Measurements from ENCODE around the gene SPIRE2. TPM values are rescaled to one million over a fixed set of nuclear protein-coding genes. Genes with fewer than 3 reads are reported as not detected.
A peak's percentile ranks its signal among the peaks of the same experiment; 100 is the strongest.
"Not testable (repeated sequence)": the region's sequence is repeated elsewhere in the genome, so short reads cannot be mapped to it uniquely, and the experiment has no call there.

Gene SPIRE2
- total RNA-seq, 1 donor from 2014 or later, result 1.0 TPM

DNA sequence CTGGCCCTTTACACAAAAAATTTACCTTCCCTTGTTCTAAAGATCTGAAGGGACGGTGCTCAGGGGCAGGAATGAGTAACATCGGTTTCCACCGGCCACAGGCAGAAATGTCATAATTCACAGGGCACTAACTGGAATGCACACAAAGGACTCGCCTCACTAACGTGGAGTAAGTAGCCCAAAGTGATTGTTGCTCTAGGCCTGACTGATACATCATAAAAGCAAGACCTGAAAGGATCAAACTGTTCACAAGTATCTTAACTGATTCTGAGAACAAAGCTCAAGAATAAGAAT lies 36.2 kb downstream of the SPIRE2 start:
- DNase-seq (ENCODE audit: low read depth in 2 of 2), result peak in 1 of 2 donors; percentile 28

GRCh38 chr16:89867918-89868317 lies 39.6 kb downstream of the SPIRE2 start:
- no peak for DNase-seq (ENCODE audit: low read depth in 2 of 2)

- no peak for DNase-seq (ENCODE audit: low read depth in 2 of 2)
Measured at GRCh38 chr16:89869911-89870310, 41.6 kb downstream of the SPIRE2 start.

DNA sequence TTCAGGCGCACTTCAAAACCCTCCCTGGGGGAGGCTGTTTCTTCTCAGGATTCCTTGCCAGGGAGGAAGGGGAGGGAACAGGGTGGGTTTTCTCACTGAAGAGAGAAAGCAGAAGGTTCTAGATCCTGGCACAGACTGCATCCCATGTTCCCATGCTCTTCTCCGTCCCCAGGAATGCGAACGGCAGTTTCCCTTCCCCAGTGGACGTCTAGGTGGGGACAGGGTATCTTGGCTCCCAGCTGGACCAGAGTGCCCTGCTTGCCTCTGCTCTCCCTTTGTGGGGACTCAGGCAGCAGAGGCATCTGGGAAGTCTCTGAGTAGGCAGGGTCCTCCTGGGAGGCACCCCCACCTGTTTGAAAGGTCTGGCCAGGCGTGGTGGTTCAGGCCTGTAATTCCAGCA lies 42.2 kb downstream of the SPIRE2 start:
- DNase-seq (ENCODE audit: low read depth in 2 of 2), result no peak

DNA sequence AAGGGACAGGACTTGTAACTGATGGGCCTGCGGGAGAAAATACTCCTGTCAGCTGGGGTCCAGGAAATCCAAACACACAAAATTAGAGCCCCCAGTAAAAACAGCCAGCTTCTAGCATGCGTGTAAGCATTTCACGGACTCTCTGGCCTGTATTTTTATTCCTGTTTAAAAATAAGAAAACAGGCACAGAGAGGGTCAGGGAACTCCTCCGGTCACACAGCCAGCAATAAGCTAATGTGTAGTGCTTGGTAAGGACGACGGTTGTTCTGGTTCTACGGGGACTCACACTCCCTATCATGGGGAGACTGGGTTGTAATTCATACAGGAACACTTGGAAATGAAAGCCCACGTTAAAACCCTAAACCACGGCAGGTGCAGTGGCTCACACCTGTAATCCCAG lies 43.6 kb downstream of the SPIRE2 start:
- DNase-seq (ENCODE audit: low read depth in 2 of 2), result no peak

DNA sequence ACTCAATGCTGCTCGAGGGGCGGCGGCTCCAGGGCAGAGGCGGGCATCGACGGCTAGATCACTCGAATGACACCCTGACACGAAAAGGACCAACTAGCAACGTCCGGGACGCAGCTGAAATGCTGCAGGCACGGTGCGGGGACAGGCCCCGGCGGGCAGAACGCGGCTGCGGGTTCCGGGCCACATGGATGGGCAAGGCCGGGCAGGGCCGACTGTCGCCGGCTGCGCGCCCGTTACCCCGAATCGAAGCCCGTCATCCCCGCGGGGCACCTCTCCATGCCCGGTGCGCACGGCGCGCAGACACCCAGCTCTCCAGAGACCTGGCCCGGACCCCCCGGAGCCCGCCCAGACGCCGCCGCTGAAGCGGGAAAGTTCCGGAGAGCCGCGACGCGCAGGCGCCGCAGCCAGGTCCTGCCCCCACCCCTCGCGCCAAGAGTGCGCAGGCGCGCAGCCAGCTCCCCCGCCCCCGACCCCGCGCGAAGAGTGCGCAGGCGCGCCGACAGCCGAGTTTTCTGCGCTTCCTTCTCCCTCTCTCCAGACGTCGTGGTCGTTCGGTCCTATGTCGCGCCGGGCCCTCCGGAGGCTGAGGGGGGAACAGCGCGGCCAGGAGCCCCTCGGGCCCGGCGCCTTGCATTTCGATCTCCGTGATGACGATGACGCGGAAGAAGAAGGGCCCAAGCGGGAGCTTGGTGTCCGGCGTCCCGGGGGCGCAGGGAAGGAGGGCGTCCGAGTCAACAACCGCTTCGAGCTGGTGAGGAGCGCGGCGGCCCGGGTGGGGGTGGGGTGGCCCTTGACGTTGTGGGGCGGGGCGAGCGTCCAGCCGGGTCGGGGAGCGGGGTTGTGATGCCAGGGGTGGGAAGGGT lies 45.1 kb downstream of the SPIRE2 start, which contains the start of gene TCF25:
Gene TCF25 (plus strand): TSS at position 484 of the 863 bp plus-strand sequence. CDS start 76 bp downstream, at position 560.
- DNase-seq (ENCODE audit: low read depth in 2 of 2), result peak; percentile 60 to 90

DNA sequence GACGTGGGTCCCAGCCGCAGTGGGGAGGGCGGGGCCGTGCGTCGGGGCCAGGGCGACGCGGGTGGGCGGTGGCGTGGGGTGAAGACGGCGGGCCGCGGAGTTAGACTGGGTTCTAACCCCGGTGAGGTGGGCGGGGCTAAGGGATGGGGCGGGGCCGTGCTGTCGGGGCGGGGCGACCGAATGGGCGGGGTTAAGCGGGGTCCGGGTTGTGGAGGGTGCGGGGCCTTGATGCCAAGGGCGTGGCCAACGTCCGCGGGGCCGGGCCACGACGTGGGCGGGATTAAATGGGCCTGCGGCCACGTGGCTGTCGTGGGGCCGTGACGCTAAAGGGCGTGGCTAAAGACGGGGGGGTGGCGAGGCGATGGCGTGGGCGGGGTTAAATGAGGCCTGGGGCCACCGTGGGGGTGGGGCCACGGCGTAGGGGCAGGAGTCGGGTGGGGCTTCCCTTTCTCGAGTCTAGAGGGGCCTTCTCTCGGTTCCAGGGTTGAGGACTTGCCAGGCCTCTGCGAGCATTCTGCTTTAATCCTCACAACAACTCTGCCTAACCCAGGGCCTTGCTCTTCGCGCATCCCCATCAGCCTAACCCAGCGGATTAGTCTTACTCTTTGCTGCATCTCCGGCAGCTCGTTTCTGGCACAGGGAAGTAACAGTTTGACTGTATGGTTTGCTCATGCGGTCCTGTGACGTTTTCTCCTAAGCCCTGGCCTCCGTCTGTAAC lies 45.9 kb downstream of the SPIRE2 start:
- DNase-seq (ENCODE audit: low read depth in 2 of 2), result peak; percentile 88 to 96

- not testable (repeated sequence) for DNase-seq (ENCODE audit: low read depth in 2 of 2)
Measured at GRCh38 chr16:89879123-89879522, 50.8 kb downstream of the SPIRE2 start.

DNA sequence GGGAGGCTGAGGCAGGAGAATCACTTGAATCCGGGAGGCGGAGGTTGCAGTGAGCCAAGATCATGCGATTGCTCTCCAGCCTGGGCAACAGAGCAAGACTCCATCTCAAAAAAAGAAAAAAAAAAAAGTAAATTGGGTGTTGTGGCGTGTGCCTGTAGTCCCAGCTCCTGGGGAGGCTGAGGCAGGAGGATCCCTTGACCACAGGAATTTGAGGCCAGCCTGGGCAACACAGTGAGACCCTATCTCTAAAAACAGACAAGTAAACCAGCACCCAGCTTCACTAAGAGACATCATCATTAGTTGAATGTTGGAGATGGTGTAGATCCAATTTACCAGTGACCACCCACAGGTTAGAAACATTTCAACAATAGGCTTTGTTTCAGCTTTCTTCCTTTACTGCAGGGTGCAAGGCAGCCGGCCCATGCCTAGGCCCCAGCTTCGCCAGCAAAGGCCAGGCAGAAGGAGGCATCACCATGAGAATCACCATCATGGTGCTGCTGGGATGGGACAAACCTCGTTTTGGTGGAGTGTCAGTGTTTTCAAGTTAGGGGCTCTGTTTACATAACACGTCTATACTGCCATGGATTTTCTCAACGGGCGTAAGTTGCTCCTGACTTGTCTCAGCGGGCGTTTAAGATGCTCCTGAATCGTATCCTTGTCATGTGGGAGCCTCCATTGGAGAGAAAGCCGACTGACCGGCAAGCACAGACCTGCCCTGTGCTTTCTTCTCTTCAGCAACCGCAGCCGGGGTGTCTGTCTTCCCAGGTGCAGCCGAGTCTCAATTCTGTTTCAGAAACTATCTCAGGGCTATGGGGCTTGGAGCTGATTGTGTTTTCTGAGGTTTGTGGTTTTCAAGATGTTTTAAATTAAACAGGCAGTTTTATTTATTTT lies 52.4 kb downstream of the SPIRE2 start:
- no peak for DNase-seq (ENCODE audit: low read depth in 2 of 2)

DNA sequence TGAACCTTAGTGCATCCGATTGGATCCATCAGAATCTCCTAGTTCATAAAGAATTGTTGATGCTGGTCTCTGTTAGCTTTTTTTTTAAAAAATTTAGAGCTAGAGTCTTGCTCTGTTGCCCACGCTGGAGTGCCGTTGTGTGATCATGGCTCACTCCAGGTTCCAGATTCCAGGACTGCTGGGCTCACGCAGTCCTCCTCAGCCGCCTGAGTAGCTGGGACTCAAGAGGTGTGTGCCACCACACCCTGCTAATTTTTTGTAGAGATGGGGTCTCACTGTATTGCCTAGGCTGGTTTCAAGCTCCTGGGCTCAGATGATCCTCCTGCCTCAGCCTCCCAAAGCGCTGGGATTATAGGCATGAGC lies 53.1 kb downstream of the SPIRE2 start:
- no peak for DNase-seq (ENCODE audit: low read depth in 2 of 2)

- no peak for DNase-seq (ENCODE audit: low read depth in 2 of 2)
Measured at GRCh38 chr16:89883346-89884040, 55.2 kb downstream of the SPIRE2 start.

DNA sequence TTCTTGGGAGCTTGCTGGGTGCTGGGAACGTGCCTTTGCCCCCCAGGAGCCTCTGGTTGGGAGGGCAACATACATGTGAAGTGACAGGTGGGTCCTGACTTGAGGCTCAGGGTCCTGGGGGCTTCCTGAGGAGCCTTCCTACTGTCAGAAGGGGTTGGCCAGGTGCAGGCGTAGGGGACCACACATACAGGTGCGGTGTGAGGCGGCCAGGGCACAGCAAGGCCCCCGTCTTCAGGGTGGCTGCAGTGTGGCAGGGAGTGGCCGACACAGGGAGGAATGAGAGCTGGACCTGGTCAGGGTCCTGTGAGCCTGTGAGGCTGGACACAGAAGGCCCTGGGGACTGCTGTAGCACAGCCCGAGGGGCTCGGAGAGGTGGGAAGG lies 55.8 kb downstream of the SPIRE2 start:
- no peak for DNase-seq (ENCODE audit: low read depth in 2 of 2)

GRCh38 chr16:89887243-89887642 lies 59.0 kb downstream of the SPIRE2 start:
- no peak for DNase-seq (ENCODE audit: low read depth in 2 of 2)

GRCh38 chr16:89890200-89890599 lies 61.9 kb downstream of the SPIRE2 start:
- DNase-seq (ENCODE audit: low read depth in 2 of 2), result no peak

- no peak for DNase-seq (ENCODE audit: low read depth in 2 of 2)
Measured at GRCh38 chr16:89890886-89891657, 62.8 kb downstream of the SPIRE2 start.

DNA sequence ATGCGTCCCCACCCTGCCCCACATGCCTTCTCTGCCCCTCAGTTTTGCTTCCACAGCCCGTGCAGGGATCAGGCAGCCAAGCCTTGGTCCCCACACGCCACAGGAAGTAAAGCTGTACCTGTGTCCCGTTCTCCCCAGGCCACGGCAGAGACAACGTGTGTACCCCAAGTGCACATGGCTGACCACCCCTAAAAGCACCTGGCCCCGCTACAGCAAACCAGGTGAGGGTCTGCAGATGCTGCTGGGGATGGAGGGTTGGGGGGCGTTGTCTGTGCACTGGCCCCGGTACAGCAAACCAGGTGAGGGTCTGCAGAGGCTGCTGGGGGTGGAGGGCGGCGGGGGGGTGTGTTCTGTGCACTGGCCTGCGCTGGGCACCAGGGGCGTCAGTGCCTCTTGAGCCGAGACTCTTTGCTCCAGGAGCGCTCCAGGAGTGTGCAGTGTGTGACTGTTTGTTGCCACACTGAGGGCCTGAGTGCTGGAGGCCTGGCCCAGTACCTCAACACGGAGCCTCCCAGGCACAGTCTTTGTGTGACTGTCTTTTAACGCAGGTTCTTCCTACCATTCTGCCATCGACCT lies 63.9 kb downstream of the SPIRE2 start:
- DNase-seq (ENCODE audit: low read depth in 2 of 2), result no peak

DNA sequence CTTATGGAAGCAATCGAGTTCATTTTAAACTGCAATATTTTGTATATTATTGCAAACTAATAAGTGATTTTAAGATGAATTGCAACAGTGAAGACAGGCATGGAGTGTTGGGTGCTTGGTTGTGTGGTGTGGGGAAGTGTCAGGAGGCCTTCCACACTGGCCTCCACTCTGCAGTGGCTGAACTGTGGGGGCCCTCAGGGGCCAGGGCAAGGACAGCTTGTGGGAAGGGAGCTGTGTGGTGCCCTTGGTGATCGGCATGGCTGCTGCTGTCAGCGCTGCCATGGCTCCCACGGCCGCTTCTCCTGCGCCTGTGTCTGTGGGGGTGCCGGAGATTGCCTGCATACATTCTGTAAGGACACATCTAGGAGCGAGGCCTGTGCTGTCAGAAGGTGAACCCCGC lies 64.4 kb downstream of the SPIRE2 start:
- DNase-seq (ENCODE audit: low read depth in 2 of 2), result no peak

DNA sequence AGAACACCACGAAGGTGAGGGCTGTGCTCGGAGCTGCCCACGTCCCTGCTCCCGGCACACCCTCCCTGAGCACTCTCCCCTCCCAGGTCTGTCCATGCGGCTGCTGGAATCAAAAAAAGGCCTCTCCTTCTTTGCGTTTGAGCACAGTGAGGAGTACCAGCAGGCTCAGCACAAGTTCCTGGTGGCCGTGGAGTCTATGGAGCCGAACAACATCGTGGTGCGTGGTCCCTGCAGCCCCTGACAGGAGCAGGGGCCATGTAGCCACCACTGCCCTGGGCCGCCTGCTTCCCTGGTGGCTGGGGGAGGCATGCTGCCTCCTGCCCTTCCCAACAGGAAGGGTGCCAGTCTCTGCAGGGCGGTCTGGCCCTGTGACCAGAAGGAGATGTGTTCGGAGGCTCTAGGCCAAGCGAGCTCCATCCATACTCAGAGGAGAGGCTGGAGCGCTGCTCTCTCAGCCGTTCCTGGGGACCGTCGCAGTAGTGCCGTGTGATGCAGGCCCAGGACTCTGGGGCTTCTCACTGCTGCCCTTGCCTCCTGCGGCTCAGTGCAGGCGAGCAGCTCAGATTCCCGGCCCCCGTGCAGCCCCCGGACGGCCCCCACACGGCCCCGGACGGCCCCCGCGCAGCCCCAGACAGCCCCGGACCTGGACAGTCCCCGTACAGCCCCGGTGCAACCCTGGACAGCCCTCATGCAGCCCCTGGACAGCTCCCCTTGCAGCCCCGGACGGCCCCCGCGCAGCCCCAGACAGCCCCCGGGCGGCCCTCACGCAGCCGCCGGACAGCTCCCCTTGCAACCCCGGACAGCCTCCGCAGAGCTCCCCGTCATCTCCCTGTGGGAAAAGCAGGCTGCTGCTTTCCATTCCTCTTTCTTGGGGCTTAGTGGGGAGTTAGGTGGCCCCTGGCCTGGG lies 65.6 kb downstream of the SPIRE2 start:
- no peak for DNase-seq (ENCODE audit: low read depth in 2 of 2)

Data from dermis microvascular lymphatic vessel endothelial cell (primary cell).